A549 treated with AZD2906 at 1 μM for 4 hours (cell line): ENCODE measurements around the gene PLD5. TPM values are rescaled to one million over a fixed set of nuclear protein-coding genes. Genes with fewer than 3 reads are reported as not detected.

Experiments used
- total RNA-seq: library from RNA; stranded (reverse); fragments of 200-300 nt; extraction: Qiagen RNA extraction; gene quantifications from 5 replicates; pipeline ENCODE4 v1.2.3, GENCODE V29; 2022

The PLD5 gene
- total RNA-seq = 1.9 to 2.9 TPM (median 2.1 TPM) in 5 replicates

GRCh38 chr1:242524571-242525359 is at the start of gene PLD5:
TSS of gene PLD5 (minus strand) at chr1:242524697.

